SU-DHL-6 (cell line): Measurements from ENCODE around the gene MYO10.

Experiments
- H2AFZ ChIP-seq: fragments of 200-600 bp; sonication (generic); 2 replicates; pipeline ENCODE4 v1.6.1; 2014; ENCODE audit warnings: low read depth, mild to moderate bottlenecking, moderate library complexity, mixed read lengths, antibody characterized with exemption, low read length; ENCODE audit not compliant: severe bottlenecking
- H3F3A ChIP-seq: fragments of 200-600 bp; shearing (Covaris generic); 2 replicates; pipeline ENCODE4 v1.6.0; 2016; ENCODE audit warnings: antibody characterized with exemption, mild to moderate bottlenecking; ENCODE audit not compliant: insufficient read depth
- H3K27ac ChIP-seq: fragments of 200-600 bp; sonication (generic); 2 replicates; pipeline ENCODE4 v1.5.1; 2016; ENCODE audit warnings: low read depth, mild to moderate bottlenecking, low read length, moderate library complexity, mixed read lengths
- H3K27me3 ChIP-seq: fragments of 200-600 bp; sonication (generic), shearing (Covaris generic); 2 replicates; pipeline ENCODE4 v1.6.0; 2014; ENCODE audit warnings: mild to moderate bottlenecking, low read length
- H3K36me3 ChIP-seq: fragments of 200-600 bp; sonication (generic); 2 replicates; pipeline ENCODE4 v1.6.1; 2014; ENCODE audit warnings: mild to moderate bottlenecking, low read length, mixed read lengths
- H3K4me2 ChIP-seq: fragments of 300-600, 200-600 bp; shearing (Covaris generic), sonication (generic); 2 replicates; pipeline ENCODE4 v1.6.0; 2014; ENCODE audit warnings: low read length, low read depth, mild to moderate bottlenecking; ENCODE audit not compliant: poor library complexity, severe bottlenecking
- H3K4me3 ChIP-seq: fragments of 200-600 bp; sonication (generic); 2 replicates; pipeline ENCODE4 v1.5.1; 2014; ENCODE audit warnings: antibody characterized with exemption, low read length, mild to moderate bottlenecking, mixed read lengths; ENCODE audit not compliant: insufficient read depth, poor library complexity, severe bottlenecking
- H3K79me2 ChIP-seq: fragments of 200-600 bp; sonication (generic); 2 replicates; pipeline ENCODE4 v1.6.1; 2014; ENCODE audit warnings: mild to moderate bottlenecking, low read length, moderate library complexity; ENCODE audit not compliant: insufficient read depth
- H3K9ac ChIP-seq: fragments of 200-600 bp; sonication (generic); 2 replicates; pipeline ENCODE4 v1.7.0; 2014; ENCODE audit warnings: mild to moderate bottlenecking, low read length
- H3K9me2 ChIP-seq: fragments of 200-600 bp; sonication (generic); replicated peaks from 2 replicates; pipeline ENCODE4 v1.6.1; 2014; ENCODE audit warnings: low read length; ENCODE audit not compliant: insufficient read depth
- H3K9me3 ChIP-seq: fragments of 200-600 bp; sonication (generic); 2 replicates; pipeline ENCODE4 v1.6.1; 2014; ENCODE audit warnings: low read length, mixed read lengths; ENCODE audit not compliant: insufficient read depth
- H4K20me1 ChIP-seq: fragments of 200-600 bp; sonication (generic); 2 replicates; pipeline ENCODE4 v1.6.1; 2014; ENCODE audit warnings: low read depth, mild to moderate bottlenecking, antibody characterized with exemption, low read length, moderate library complexity, mixed read lengths
- CTCF ChIP-seq: fragments of 200-600 bp; sonication (generic); IDR thresholded peaks from one replicate; pipeline ENCODE4 v1.5.1; 2017; ENCODE audit warnings: antibody characterized with exemption, mild to moderate bottlenecking, low read length, moderate library complexity; ENCODE audit not compliant: insufficient read depth, poor library complexity, severe bottlenecking
- EZH2phosphoT487 ChIP-seq: fragments of 200-600 bp; sonication (generic), shearing (Covaris generic); conservative IDR thresholded peaks from 2 replicates; pipeline ENCODE4 v1.6.1; 2018; ENCODE audit warnings: mild to moderate bottlenecking, antibody characterized with exemption, low read length, moderate library complexity, mixed read lengths

The MYO10 gene

GRCh38 chr5:16981700-16982099 is 45.6 kb upstream of the MYO10 start:
- no peak overlapping the region for H3K4me3 ChIP-seq
- TF ChIP-seq CTCF (no peak), EZH2phosphoT487 (no peak)
- H3K4me2 ChIP-seq = no peak overlapping the region
- no peaks in the 10 kb centered on the region for H4K20me1 ChIP-seq
- H3F3A ChIP-seq = no peaks in the 10 kb centered on the region
- no peaks in the 10 kb centered on the region for H3K36me3 ChIP-seq
- no peaks in the 10 kb centered on the region for H3K27me3 ChIP-seq
- no peak overlapping the region for H2AFZ ChIP-seq
- no peak overlapping the region for H3K27ac ChIP-seq
- no peaks in the 10 kb centered on the region for H3K79me2 ChIP-seq
- H3K9ac ChIP-seq = no peak overlapping the region
- no peaks in the 10 kb centered on the region for H3K9me3 ChIP-seq
- no peaks in the 10 kb centered on the region for H3K9me2 ChIP-seq

- Histone ChIP-seq H3K9me2 (no peaks in the 10 kb centered on the region), H2AFZ (no peak overlapping the region), H3K4me3 (no peak overlapping the region), H3K4me2 (no peak overlapping the region), H3K36me3 (no peaks in the 10 kb centered on the region), H4K20me1 (no peaks in the 10 kb centered on the region), H3K79me2 (no peaks in the 10 kb centered on the region), H3K27ac (no peak overlapping the region), H3K9ac (no peak overlapping the region), H3K9me3 (no peaks in the 10 kb centered on the region), H3F3A (no peaks in the 10 kb centered on the region), H3K27me3 (no peaks in the 10 kb centered on the region)
- no peak for TF ChIP-seq EZH2phosphoT487
- TF ChIP-seq CTCF = no peak
These were observed 44.9 kb upstream of the MYO10 start for GRCh38 chr5:16980983-16981382.

- Histone ChIP-seq H3K9me2 (no peaks in the 10 kb centered on the region), H2AFZ (no peak overlapping the region), H3K4me2 (no peak overlapping the region)
These were observed 42.2 kb upstream of the MYO10 start for GRCh38 chr5:16978296-16978695.

More at GRCh38 chr5:16978296-16978695, 42.2 kb upstream of the MYO10 start:
- Histone ChIP-seq H3K79me2 (no peaks in the 10 kb centered on the region), H3F3A (no peaks in the 10 kb centered on the region), H3K27ac (no peak overlapping the region), H3K9ac (no peak overlapping the region), H3K27me3 (no peaks in the 10 kb centered on the region), H3K36me3 (no peaks in the 10 kb centered on the region), H3K9me3 (no peaks in the 10 kb centered on the region), H3K4me3 (no peak overlapping the region), H4K20me1 (no peaks in the 10 kb centered on the region)
- TF ChIP-seq EZH2phosphoT487 (no peak), CTCF (no peak)
